ENCODE results near the gene PLCXD1.
"Not testable (repeated sequence)": the region's sequence is repeated elsewhere in the genome, so short reads cannot be mapped to it uniquely, and the experiment has no call there.

The PLCXD1 gene

DNA sequence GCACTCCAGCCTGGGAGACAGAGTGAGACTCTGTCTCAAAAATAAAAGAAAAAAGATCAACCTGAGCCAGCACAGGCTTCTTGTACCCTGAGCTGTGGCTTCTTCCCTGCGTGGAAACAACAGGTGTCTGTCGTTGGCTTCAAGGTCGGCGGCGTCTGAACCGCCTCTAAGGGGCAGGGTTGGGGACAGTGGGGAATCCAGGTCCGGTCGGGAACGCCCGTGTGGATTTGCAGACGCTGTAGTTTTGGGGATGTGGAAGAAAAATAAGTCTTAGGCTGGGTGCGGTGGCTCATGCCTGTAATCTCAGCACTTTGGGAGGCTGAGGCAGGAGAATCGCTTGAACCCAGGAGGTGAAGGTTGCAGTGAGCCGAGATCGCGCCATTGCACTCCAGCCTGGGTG is 17.2 kb upstream of the PLCXD1 start:
- not testable (repeated sequence) for DNase-seq (ENCODE audit: low spot score)

DNA sequence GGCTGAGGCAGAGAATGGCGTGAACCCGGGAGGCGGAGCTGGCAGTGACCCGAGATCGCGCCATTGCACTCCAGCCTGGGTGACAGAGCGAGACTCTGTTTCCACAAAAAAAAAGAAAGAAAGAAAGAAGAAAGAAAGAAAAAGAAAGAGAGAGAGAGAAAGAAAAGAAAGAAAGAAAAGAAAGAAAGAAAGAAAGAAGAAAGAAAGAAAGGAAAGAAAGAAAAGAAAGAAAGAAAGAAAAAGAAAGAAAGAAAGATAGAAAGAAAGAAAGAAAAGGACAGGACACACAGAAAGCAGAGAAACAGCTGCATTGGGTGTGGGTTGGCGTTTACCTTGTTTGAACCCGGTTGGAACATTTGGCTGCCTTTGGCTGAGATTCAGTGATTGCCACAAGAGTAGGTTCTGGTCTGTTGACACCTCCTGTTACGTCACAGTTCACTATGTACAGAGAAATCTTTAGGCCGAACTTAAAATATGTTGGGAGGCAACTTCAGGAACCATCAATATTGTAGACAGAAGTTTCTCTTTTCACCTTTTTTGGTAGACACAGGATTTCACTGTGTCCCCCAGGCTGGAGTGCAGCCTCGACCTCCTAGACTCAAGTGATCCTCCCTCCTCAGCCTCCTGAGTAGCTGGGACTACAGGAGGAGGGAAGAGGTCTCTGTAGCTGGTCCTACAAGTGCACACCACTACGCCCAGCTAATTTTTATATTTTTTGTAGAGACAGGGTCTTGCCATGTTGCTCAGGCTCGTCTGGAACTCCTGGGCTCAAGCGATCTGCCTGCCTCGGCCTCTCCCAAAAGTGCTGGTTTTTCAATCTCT is 16.3 kb upstream of the PLCXD1 start:
- no peak for DNase-seq (ENCODE audit: low spot score)

DNA sequence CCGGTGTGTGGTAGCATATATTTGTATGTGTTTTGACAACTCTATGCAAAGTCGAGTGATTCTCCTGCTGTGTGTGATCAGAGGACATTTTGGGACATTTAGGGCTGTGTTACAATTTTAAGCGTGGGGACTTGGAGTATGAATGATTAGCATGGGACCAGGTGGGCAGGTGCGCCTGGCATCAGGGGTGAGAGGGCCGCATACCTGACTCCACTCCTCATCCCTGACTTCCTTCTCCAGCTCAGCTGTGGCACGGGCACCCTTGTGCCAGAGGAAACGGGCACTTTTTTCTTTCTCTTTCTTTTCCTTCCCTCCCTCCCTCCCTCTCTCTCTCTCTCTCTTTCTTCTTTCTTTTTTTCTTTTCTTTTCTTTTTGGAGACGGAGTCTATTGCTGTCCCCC is 15.7 kb upstream of the PLCXD1 start:
- DNase-seq (ENCODE audit: low spot score): no peak

DNA sequence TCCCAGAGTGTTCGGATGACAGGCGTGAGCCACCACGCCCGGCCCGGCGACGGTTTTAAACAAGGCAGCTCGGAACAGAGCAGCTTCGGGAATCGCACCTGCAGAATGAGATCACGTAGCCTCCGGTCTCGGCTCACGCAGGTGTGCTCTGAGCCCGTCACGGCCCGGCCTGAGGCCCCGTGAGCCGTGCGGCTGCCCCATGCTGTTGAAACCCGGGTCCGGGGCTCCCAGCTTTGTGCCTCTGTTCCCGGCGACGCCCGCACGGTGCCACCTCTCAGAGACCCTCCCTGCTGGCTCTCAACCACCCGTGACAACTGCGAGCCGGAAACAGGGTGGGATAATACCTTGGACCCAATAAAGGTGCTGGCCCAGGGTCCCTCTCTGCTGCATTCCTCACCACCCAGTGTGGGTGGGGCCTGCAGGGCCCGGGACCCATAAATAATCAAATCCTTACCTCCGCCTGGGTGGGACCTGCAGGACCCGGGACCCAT is 13.4 kb upstream of the PLCXD1 start:
- no peak for DNase-seq (ENCODE audit: low spot score)

DNA sequence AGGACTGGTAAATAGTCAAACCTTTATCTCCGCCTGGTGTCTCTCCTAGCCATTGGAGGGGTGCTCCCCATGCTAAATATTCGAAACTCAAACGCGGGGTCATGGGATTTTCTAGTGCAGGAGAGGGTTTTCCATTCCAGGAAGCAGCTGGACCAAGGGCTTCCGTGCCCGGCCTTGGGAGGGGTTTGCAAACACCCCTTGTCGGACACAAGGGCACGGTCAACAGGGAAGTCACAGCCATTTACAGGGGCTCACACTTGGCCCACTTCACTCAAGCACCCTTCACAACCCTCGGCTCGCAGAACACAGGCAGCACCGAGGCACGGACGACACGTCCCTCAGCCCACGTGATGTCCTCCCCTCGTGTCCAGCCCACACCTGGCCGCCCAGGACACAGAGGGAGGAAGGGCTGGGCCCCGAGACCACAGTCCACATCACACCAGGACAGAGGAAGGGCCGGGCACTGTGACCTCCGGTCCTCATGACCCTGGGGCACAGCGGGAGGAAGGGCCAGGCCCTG is 10.3 kb upstream of the PLCXD1 start:
- no peak for DNase-seq (ENCODE audit: low spot score)

DNA sequence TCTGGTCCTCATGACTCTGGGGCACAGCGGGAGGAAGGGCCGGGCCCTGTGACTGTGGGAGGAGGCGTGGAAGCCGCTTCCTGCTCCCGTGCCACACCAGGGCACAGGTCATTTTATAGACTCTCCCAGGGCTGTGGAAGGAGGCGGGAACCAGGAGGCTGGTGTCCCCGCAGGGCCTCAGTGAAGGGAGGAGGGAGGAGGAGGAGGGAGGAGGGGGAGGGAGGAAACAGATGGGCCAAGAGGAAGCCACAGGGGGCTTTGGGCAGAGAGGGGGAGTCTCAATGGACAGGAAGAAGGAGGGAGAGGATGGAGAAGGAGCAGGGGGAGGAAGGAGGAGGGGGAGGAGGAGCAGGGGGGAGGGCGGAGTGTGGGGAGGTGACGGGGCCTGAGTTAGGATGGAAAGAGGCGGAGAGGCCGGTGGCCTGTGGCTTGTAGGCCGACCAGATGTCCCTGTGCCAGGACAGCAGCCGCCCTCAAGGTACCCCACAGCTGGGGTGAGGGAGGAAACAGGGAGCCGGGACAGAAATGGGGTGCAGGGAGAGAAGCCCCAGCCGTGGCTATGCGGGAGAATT is 6.2 kb upstream of the PLCXD1 start:
- no peak for DNase-seq (ENCODE audit: low spot score)

DNA sequence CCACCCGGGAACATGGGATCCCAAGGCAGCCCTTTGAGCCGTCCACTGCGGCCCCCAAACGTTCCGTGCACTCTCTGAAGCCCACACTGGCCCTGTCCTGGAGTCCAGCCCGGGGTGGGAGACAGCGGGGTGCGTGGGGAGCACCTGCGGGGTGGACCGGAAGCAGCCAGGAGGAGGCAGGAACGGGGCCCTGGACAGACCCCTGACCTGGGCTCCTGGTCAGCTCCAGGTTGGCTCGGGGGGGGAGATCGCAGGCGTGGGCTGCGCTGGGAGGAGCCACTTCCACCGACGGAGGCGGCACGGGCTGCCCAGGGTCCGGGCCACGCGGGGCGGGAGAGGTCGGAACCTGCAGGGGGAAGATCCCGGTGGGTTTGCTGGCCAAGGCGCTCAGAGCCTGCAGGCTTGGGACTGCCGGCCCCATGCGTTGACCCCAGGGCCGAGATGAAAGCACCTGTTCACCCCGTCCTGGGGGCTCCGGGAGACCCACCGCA is 5.7 kb upstream of the PLCXD1 start:
- no peak for DNase-seq (ENCODE audit: low spot score)

DNA sequence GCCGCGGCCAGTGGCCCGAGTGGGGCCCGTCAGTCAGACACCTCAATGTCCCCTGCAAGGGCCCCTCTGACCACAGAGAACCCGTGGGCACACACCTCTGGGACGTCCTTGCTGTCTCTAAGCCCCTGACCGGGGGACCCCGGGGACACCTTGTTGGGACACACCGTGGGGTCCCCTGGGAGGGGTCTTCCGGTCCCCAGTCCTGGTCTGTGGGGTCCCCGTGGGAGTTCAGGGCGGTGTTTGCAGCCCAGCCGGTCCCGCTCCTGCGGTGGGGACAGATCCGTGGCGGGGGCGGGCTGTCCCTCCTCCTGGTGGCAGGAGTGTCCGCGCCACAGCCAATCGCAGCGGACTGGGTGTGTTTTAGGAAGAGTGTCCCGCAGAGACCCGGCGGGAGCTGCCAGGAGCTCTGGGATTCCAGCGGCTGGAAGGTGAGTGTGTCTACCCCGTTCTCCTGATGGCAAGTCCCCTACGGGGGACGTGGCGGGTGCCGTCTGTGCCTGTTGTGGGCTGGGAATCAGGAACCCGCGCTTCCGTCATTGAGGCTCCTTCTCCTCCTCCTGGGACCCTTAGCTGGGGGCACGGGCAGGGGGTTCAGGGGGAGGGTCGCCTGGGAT is 5.1 kb upstream of the PLCXD1 start:
- peak; percentile 54 for DNase-seq (ENCODE audit: low spot score)

DNA sequence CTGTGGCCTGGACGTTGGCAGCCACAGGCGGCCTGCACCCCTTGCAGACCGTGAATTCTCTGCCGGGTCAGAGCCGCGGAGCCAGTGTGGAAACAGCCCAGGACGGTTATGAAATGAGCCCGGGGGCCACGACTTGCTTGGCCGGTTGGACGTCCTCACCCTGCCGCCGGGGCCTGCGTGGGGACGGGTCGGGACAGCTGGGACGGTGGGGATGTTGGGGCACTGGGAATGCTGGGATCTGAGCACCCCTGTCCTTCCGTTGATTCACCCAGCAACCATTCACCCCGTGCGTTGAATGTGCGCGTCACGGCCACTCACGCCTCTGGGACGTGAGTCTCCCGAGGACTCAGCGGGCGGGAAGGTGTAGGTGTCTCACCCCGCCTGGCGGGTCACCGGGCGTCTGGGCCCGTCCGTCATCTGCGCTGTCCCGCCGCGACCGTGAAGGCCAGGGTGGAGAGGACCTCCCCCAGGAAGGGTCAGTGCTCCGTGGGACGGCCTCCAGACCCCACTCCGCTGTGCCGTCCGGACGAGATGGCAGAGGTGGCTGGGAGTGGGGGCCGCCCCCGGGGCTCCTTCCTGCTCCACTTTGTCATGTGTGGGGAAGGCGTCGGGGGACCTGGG is 4.5 kb upstream of the PLCXD1 start:
- DNase-seq (ENCODE audit: low spot score): no peak

DNA sequence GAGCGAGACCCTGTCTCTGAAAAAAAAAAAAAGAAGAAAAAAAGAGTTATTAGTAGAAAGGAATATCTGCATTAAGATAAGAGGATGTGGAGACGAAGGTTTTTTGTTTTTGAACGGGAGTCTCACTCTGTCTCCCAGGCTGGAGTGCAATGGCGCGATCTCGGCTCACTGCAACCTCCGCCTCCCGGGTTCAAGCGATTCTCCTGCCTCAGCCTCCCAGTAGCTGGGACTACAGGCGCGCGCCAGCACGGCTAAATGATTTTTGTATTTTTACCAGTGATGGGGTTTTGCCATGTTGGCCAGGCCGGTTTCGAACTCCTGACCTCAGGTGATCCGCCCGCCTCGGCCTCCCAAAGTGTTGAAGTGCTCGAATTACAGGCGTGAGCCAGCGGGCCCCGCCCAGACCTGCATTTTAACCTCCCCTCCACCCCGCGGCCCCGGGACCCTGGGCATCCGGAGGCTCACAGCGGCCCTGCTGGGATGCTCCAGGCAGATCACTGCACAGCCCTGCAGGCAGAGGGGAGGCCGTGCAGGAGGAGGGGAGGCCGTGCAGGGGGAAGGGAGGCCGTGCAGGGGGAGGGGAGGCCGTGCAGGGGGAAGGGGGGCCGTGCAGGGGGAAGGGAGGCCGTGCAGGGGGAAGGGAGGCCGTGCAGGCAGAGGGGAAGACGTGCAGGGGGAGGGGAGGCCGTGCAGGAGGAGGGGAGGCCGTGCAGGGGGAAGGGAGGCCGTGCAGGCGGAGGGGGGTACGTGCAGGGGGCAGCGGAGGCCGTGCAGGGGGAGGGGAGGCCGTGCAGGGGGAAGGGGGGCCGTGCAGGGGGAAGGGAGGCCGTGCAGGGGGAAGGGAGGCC is 1.2 kb upstream of the PLCXD1 start:
- not testable (repeated sequence) for DNase-seq (ENCODE audit: low spot score)

DNA sequence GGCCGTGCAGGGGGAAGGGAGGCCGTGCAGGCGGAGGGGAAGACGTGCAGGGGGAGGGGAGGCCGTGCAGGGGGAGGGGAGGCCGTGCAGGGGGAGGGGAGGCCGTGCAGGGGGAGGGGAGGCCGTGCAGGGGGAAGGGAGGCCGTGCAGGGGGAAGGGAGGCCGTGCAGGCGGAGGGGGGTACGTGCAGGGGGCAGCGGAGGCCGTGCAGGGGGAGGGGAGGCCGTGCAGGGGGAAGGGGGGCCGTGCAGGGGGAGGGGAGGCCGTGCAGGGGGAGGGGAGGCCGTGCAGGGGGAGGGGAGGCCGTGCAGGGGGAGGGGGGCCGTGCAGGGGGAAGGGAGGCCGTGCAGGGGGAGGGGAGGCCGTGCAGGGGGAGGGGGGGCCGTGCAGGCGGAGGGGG is 459 bp upstream of the PLCXD1 start:
- not testable (repeated sequence) for DNase-seq (ENCODE audit: low spot score)

DNA sequence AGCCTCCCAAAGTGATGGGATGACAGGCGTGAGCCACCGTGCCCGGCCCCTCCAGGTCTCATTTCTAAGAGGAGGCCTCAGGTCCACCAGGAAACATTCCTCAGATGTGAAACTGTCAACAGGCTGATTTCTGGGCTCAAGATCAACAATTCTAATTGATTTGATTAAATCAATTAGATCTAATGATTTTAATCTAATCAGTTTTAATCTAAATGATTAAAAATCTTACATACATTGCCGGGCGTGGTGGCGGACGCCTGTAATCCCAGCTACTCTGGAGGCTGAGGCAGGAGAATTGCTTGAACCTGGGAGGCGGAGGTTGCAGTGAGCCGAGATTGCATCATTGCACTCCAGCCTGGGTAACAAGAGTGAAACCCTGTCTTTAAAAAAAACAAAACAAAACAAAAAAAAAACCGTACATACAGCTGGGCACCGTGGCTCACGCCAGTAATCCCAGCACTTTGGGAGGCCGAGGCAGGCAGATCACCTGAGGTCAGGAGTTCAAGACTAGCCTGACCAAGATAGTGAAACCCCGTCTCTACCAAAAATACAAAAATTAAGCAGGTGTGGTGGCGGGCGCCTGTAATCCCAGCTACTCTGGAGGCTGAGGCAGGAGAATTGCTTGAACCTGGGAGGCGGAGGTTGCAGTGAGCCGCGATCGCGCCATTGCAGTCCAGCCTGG is 960 bp downstream of the PLCXD1 start:
- not testable (repeated sequence) for DNase-seq (ENCODE audit: low spot score)

DNA sequence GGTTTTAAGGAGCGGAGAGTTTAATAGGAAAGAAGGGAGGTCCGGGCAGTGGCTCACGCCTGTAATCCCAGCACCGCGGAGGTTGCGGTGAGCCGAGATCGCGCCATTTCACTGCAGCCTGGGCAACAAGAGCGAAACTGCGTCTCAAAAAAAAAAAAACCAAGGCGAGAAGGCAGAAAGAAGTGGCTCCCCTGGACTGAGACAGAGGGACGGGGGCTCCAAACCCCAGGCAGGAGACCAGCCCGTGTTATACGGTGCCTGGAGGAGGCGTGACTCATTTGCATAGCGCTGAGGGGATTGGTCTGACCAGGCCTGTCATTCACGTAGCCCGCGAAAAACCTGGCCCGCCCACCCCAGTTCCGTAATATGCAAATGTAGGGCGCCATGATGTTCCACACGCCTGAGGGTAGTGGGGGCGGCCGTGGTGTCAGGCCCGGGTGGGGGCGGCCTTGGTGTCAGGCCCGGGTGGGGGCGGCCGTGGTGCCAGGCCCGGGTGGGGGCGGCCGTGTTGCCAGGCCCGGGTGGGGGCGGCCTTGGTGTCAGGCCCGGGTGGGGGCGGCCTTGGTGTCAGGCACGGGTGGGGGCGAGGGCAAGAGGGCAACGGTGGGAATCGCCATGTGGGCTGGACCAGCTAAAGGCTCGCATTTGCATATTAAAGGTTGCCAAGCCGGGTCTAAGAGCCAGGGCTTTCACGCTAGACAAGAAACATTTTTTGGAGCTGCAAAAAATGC is 2.1 kb downstream of the PLCXD1 start:
- DNase-seq (ENCODE audit: low spot score): peak; percentile 94

DNA sequence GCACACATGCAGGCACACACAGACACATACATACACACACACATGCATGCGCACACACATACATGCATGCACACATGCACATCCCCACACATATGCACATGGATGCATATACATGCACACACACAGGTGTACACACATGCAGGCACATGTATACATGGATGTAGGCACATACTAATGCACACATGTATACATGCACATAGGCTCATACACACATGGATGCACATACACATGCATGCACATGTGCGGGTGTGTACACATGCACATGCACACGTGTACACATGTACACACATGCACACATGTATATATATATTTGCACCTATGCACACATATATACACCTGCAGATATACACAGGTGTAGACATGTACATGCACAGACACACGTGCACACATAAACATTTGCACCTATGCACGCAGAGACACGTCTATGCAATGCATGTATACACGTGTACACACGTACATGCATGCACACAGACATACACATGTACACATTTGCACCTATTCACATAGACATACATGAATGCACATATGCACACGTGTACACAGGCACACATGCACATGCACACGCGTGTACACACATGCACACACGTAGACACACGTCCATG is 4.0 kb downstream of the PLCXD1 start:
- DNase-seq (ENCODE audit: low spot score): no peak

DNA sequence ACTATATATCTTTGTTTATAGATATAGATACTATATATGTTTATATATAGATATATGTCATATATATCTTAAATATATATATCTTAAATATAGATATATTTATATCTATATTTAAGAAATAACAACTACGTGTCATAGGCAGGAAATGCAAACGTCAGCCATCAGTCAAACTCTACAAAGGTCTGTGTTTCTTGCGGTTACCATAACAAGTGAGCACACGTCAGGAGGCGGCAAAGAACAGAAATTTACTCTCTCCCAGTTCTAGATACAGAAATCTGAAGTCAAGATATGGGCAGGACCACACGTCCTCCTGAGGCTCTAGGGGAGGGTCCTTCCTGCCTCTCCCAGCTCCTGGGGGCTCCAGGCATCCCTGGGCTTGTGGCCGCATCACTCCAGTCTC is 6.5 kb downstream of the PLCXD1 start:
- no peak for DNase-seq (ENCODE audit: low spot score)

DNA sequence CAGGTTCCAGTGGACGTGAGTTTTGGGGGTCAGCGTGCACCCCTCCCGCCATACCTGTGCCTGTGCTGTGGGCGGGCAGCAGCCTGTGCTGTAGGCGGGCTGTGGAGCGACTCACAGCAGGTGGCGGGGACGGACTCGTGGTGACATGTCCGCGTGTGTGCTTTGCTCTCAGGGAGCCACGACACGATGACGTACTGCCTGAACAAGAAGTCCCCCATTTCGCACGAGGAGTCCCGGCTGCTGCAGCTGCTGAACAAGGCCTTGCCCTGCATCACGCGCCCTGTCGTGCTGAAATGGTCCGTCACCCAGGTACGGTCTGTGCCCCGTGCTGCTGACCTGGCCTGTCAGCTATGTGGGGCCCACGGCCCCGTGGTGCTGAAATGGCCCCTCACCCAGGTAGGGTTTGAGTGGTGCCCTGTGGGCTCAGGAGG is 7.4 kb downstream of the PLCXD1 start:
- DNase-seq (ENCODE audit: low spot score): no peak

DNA sequence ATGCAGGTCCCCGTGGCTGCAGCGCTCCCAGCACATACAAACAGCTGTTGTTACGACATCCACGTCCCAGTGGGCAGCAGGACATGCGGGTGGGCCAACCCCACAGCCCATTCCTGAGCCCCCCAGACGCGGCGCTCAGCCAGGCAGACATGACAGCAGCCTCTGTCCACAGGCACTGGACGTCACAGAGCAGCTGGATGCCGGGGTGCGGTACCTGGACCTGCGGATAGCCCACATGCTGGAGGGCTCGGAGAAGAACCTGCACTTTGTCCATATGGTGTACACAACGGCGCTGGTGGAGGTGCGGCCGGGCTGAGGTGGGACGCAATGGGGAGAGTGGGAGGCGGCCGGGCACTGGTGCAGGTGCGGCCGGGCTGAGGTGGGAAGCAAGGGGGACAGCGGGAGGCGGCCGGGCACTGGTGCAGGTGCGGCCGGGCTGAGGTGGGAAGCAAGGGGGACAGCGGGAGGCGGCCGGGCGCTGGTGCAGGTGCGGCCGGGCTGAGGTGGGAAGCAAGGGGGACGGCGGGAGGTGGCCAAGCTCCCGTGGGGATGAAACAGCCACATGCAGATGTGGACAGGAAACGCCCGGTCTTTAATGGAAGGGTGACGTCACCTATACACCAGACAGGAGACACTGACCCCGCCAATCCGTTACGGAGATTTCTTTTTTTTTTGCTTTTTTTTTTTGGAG is 9.4 kb downstream of the PLCXD1 start:
- no peak for DNase-seq (ENCODE audit: low spot score)

DNA sequence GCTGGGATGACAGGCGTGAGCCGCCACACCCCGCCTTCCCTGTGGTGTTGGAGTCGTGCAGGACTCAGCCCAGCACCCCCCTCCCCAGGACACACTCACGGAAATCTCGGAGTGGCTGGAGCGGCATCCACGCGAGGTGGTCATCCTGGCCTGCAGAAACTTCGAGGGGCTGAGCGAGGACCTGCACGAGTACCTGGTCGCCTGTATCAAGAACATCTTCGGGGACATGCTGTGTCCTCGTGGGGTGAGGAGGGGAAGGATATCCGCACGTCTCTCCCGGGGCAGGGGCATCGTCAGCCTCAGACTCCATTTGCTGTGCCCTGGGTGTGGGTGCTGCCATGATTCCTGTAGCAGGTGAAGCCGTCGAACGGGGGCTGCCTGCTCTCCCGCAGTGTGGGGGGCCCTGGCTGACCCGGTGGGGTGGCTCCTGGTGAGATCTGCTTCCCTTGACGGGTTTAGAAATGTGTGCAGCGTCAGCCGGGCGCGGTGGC is 10.3 kb downstream of the PLCXD1 start:
- DNase-seq (ENCODE audit: low spot score): no peak

All from pons (tissue), 1 donor.